HepG2 (cell line): ENCODE results near the gene PRSS38. TPM values are rescaled to one million over a fixed set of nuclear protein-coding genes. Genes with fewer than 3 reads are reported as not detected.
A peak's percentile ranks its signal among the peaks of the same experiment; 100 is the strongest.

Experiments
- ATAC-seq: fragments of 200-7000 bp; cut with Tn5 transposase; 3 replicates; pipeline ENCODE4 v1.9.1; 2020; ENCODE audit warnings: mild to moderate bottlenecking, moderate library complexity
- BruUV-seq: library from RNA; stranded (reverse); fragments of 400-500 nt; replicated peaks from 2 replicates; lab custom pipeline; 2021; lab: Mats Ljungman, UMichigan
- CTCF ChIA-PET: fragments of 300-600 bp; formaldehyde crosslinking; extraction: SDS; loops from one replicate; lab custom pipeline; 2021; ENCODE audit warnings: low total read pairs, inconsistent platforms, low intra/inter-chr PET ratio; lab: Yijun Ruan, JAX
- POLR2A ChIA-PET: fragments of 350-600 bp; sonication (Branson Sonifier 250); formaldehyde crosslinking; loops from one replicate; lab custom pipeline; 2020; ENCODE audit warnings: antibody characterized with exemption, inconsistent platforms; lab: Yijun Ruan, JAX
- DNase-seq: peaks from one replicate; pipeline ENCODE4 v3.0.0-alpha.2; 2015; ENCODE audit warnings: low spot score
- FAIRE-seq: peaks from 3 replicates; lab custom pipeline; 2011; peaks lifted over from hg19 to GRCh38; lab: Jason Lieb, UNC
- H2AFZ ChIP-seq: one replicate; pipeline ENCODE4 v1.6.1; 2011; ENCODE audit warnings: low read length, inconsistent platforms
- H3K27ac ChIP-seq: fragments of 300-600 bp; 3 replicates; pipeline ENCODE4 v1.8.0; 2011; ENCODE audit warnings: mixed run types, mild to moderate bottlenecking, mixed read lengths, low read length, inconsistent platforms; ENCODE audit not compliant: insufficient read depth; ENCODE audit errors: extremely low read length
- H3K27me3 ChIP-seq, 2 experiments: fragments of 200-600 bp in 1 of 2; 2 replicates in 1 of 2; 3 replicates in 1 of 2; pipeline versions ENCODE4 v1.6.0 to v1.8.0; 2011; ENCODE audit warnings: low read length in 2 of 2, mild to moderate bottlenecking in 2 of 2, moderate library complexity in 2 of 2, inconsistent platforms in 1 of 2; ENCODE audit not compliant: insufficient read depth in 2 of 2, control insufficient read depth in 1 of 2
- H3K36me3 ChIP-seq, 2 experiments: fragments of 200-600 bp in 1 of 2; replicated peaks in 1 of 2; 2 replicates in 1 of 2; 3 replicates in 1 of 2; pipeline versions ENCODE4 v1.5.1 to v1.8.0; 2011; ENCODE audit warnings: low read length in 2 of 2, inconsistent platforms in 1 of 2; ENCODE audit not compliant: insufficient read depth in 2 of 2, control insufficient read depth in 1 of 2
- H3K4me1 ChIP-seq: 2 replicates; pipeline ENCODE4 v1.5.1; 2012; ENCODE audit warnings: low read length, inconsistent platforms; ENCODE audit not compliant: insufficient read depth
- H3K4me2 ChIP-seq: 2 replicates; pipeline ENCODE4 v1.6.0; 2011; ENCODE audit warnings: low read depth, low read length, inconsistent platforms
- H3K4me3 ChIP-seq, 3 experiments: fragments of 200-600 bp in 1 of 3; sonication (generic), shearing (Covaris generic) in 1 of 3; replicated peaks in 1 of 3; 2 replicates each; pipeline ENCODE4 v1.5.1; 2011 to 2016; ENCODE audit warnings: low read length in 3 of 3, inconsistent platforms in 2 of 3, low read depth in 2 of 3, mild to moderate bottlenecking in 2 of 3, control low read depth in 1 of 3, mixed read lengths in 1 of 3; ENCODE audit not compliant: insufficient read depth in 1 of 3
- H3K79me2 ChIP-seq: one replicate; pipeline ENCODE4 v1.6.1; 2011; ENCODE audit warnings: low read length, inconsistent platforms; ENCODE audit not compliant: insufficient read depth
- H3K9ac ChIP-seq: 2 replicates; pipeline ENCODE4 v1.6.0; 2011; ENCODE audit warnings: mild to moderate bottlenecking, low read depth, low read length, inconsistent platforms; ENCODE audit not compliant: insufficient read depth
- H3K9me3 ChIP-seq: 2 replicates; pipeline ENCODE4 v1.5.1; 2012; ENCODE audit warnings: mild to moderate bottlenecking, low read length
- H4K20me1 ChIP-seq: 2 replicates; pipeline ENCODE4 v1.6.0; 2011; ENCODE audit warnings: inconsistent platforms, mild to moderate bottlenecking, low read length, moderate library complexity; ENCODE audit not compliant: insufficient read depth
- ELF4 ChIP-seq: sonication (generic); formaldehyde crosslinking; IDR thresholded peaks from 2 replicates; pipeline ENCODE4 v1.5.0; 2020; ENCODE audit warnings: missing genetic modification reagents, mild to moderate bottlenecking, moderate library complexity, borderline replicate concordance
- FOSL2 ChIP-seq: sonication (generic); formaldehyde crosslinking; IDR thresholded peaks from 2 replicates; pipeline ENCODE4 v1.4.0; 2020; ENCODE audit warnings: missing genetic modification reagents
- FOXC1 ChIP-seq: sonication (generic); formaldehyde crosslinking; IDR thresholded peaks from 2 replicates; pipeline ENCODE4 v1.8.0; 2022; ENCODE audit warnings: mild to moderate bottlenecking, missing genetic modification reagents, borderline replicate concordance
- MAFF ChIP-seq: IDR thresholded peaks from 2 replicates; pipeline ENCODE4 v1.6.1; 2011; ENCODE audit warnings: low read depth, low read length, improper control_type of control experiment
- MAFK ChIP-seq, 2 experiments: IDR thresholded peaks in 1 of 2; conservative IDR thresholded peaks in 1 of 2; 2 replicates each; pipeline ENCODE4 v1.6.1; 2011; ENCODE audit warnings: improper control_type of control experiment in 2 of 2, low read length in 2 of 2
- PPARG ChIP-seq: conservative IDR thresholded peaks from 2 replicates; pipeline ENCODE4 v1.6.1; 2016; ENCODE audit warnings: missing biosample characterization, missing genetic modification reagents
- PTBP1 ChIP-seq: fragments of 200-400 bp; formaldehyde crosslinking; IDR thresholded peaks from 2 replicates; pipeline ENCODE4 v1.6.1; 2018; ENCODE audit warnings: low read length, low read depth; ENCODE audit not compliant: poor library complexity, severe bottlenecking
- REL ChIP-seq: sonication (generic); formaldehyde crosslinking; conservative IDR thresholded peaks from 2 replicates; pipeline ENCODE4 v1.8.0; 2022; ENCODE audit warnings: mild to moderate bottlenecking, missing genetic modification reagents, moderate library complexity
- SKI ChIP-seq: fragments of 450-650 bp; IDR thresholded peaks from one replicate; pipeline ENCODE4 v1.6.1; 2018; ENCODE audit warnings: mild to moderate bottlenecking; ENCODE audit not compliant: partially characterized antibody
- SMARCC2 ChIP-seq: fragments of 450-650 bp; IDR thresholded peaks from 2 replicates; pipeline ENCODE4 v1.6.1; 2017; ENCODE audit warnings: antibody characterized with exemption, mild to moderate bottlenecking
- U2AF2 ChIP-seq: fragments of 200-400 bp; formaldehyde crosslinking; IDR thresholded peaks from 2 replicates; pipeline ENCODE4 v1.6.1; 2017; ENCODE audit warnings: low read depth, mild to moderate bottlenecking, low read length
- ZBTB14 ChIP-seq: sonication (generic); formaldehyde crosslinking; IDR thresholded peaks from 2 replicates; pipeline ENCODE4 v1.4.0; 2020; ENCODE audit warnings: missing genetic modification reagents
- ZNF232 ChIP-seq: sonication (generic); formaldehyde crosslinking; IDR thresholded peaks from 2 replicates; pipeline ENCODE4 v1.4.0; 2020; ENCODE audit warnings: missing genetic modification reagents, borderline replicate concordance
- ZNF556 ChIP-seq: sonication (generic); formaldehyde crosslinking; IDR thresholded peaks from 2 replicates; pipeline ENCODE4 v1.4.0; 2020; ENCODE audit warnings: mild to moderate bottlenecking, missing genetic modification reagents, borderline replicate concordance
- ZNF569 ChIP-seq: sonication (generic); formaldehyde crosslinking; IDR thresholded peaks from 2 replicates; pipeline ENCODE4 v1.5.0; 2020; ENCODE audit warnings: mild to moderate bottlenecking, missing genetic modification reagents, moderate library complexity, borderline replicate concordance
- ZNF713 ChIP-seq: sonication (generic); formaldehyde crosslinking; IDR thresholded peaks from 2 replicates; pipeline ENCODE4 v1.4.0; 2020; ENCODE audit warnings: mild to moderate bottlenecking, missing genetic modification reagents
- ZNF766 ChIP-seq: sonication (generic); formaldehyde crosslinking; IDR thresholded peaks from 2 replicates; pipeline ENCODE4 v1.5.0; 2020; ENCODE audit warnings: missing genetic modification reagents, borderline replicate concordance
- ZNF816 ChIP-seq: sonication (generic); formaldehyde crosslinking; IDR thresholded peaks from 2 replicates; pipeline ENCODE4 v1.8.0; 2022; ENCODE audit warnings: missing genetic modification reagents, mild to moderate bottlenecking, borderline replicate concordance
- WGBS: methylation state at CpG from one replicate; pipeline ENCODE4 v1.1.6; 2017; ENCODE audit warnings: low lambda C conversion rate; 5-methylcytosine and 5-hydroxymethylcytosine counted together
- in situ Hi-C: cut with HindIII; loops from 2 replicates; pipeline ENCODE4 v1.10.0; 2017; ENCODE audit warnings: low pct_unique_long_range_greater_than_20kb; ENCODE audit not compliant: extremely low pct_ligation_motif_present
- intact Hi-C: fragments of 100-400 bp; cut with micrococcal nuclease; formaldehyde crosslinking; loops from one replicate; pipeline ENCODE4 v1.10.0; 2022; ENCODE audit not compliant: unreplicated experiment
- polyA plus RNA-seq, 8 experiments: library from polyadenylated mRNA; depleted of rRNA in 3 of 8; stranded (reverse) in 7 of 8; unstranded in 1 of 8; fragments of >200 nt; fragmentation: Illumina TruSeq in 4 of 8; extraction: Trizol in 4 of 8; gene quantifications; 2 replicates each; pipeline versions ENCODE4 v1.2.1 to v1.2.3, GENCODE V29; 2011 to 2016; ENCODE audit warnings: low read depth in 4 of 8, missing spikeins in 1 of 8, mixed read lengths in 1 of 8; ENCODE audit not compliant: insufficient read depth in 1 of 8
- total RNA-seq, 5 experiments: library from RNA; depleted of rRNA; stranded (reverse); fragments of >200 nt; fragmentation: Illumina TruSeq; extraction: Trizol; gene quantifications; 2 replicates each; pipeline ENCODE4 v1.2.3, GENCODE V29; 2016; ENCODE audit warnings: low read depth in 1 of 5
- TF ChIP-seq, protein P1 (sequence below): sonication (generic); formaldehyde crosslinking; IDR thresholded peaks from 2 replicates; pipeline ENCODE4 v1.8.1; 2022; ENCODE audit warnings: mild to moderate bottlenecking, missing genetic modification reagents
- TF ChIP-seq, protein P2 (sequence below): sonication (generic); formaldehyde crosslinking; IDR thresholded peaks from 2 replicates; pipeline ENCODE4 v1.5.0; 2020; ENCODE audit warnings: mild to moderate bottlenecking, missing genetic modification reagents

Gene PRSS38
- total and polyA plus RNA-seq, 2 of the 13 experiments (the other 11 are each of a cell fraction or from before 2014, with no cell fraction given), result not detected

DNA sequence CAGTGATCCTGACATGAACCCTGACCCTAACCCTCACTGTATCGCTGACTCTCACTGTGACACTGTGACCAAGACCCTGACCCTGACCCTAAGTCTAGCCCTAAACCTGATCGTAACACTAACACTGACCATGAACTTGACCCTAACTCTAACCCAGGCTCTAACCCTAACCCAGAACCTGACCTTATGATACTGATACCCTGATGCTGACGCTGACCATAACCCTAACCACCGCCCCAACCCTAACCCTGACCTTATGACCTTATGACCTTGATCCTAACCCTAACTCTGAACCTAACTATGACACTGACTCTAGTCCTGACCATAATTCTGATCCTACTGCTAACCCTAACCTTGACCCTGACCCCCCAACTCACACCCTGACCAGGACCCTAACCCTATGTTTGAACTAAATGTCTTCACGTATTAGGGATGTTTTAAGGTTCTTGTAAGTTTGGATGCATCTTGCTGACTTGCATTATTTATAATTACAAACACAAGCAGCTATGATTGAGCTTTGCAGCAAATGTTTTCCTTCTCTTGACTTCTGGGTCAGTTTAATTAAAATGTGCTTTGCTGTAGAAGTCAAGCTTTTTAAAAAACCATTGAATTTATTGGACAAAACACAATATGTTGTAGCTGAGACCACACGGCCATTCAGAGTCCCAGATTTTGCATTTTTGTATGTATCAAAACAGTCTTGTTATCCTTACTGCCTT lies 23.9 kb upstream of the PRSS38 start:
- intact Hi-C loops (no loop called here), in situ Hi-C loops (no loop called here)
- Histone ChIP-seq H4K20me1 (no peaks in the 10 kb centered on the region), H3K4me1 (peaks cover 22% of the 10 kb centered on the region), H3K27ac (no peak overlapping the region), H3K9ac (no peak overlapping the region), H3K36me3 (no peaks in the 10 kb centered on the region), H3K4me3 (no peak overlapping the region), H3K9me3 (no peaks in the 10 kb centered on the region), H3K27me3 (peaks cover 11 to 51% of the 10 kb centered on the region in 2 experiments; a peak in 4 of 5 replicates), H3K79me2 (no peaks in the 10 kb centered on the region), H3K4me2 (no peak overlapping the region), H2AFZ (no peak overlapping the region)
- POLR2A ChIA-PET, result no interaction called here
- BruUV-seq, result no TSS peak
- WGBS, result 8% methylated on average over 4 of the region's 6 CpGs
- ATAC-seq (no peak), FAIRE-seq (no peak), DNase-seq (no peak)
- CTCF ChIA-PET, result no interaction called here
- TF ChIP-seq MAFF (peak; percentile 63), REL (CRISPR knock-in tag) (no peak), FOSL2 (CRISPR knock-in tag) (no peak), PPARG (CRISPR knock-in tag) (no peak), ZNF556 (CRISPR knock-in tag) (no peak), ELF4 (CRISPR knock-in tag) (no peak), ZNF232 (no peak), ZNF569 (CRISPR knock-in tag) (no peak), FOXC1 (no peak), MAFK (conservative IDR thresholded peaks at IDR 0.05 in 1 of 2, IDR thresholded peaks at IDR 0.05 in 1 of 2; ENCODE audit: low read length in 2 of 2) (peak; percentile 69 to 72), SKI (peak; percentile 34), SMARCC2 (no peak), ZNF713 (CRISPR knock-in tag) (no peak), ZNF816 (CRISPR knock-in tag) (no peak), ZBTB14 (CRISPR knock-in tag) (no peak), ZNF766 (CRISPR knock-in tag) (no peak), U2AF2 (no peak), PTBP1 (no peak)
- TF ChIP-seq, protein P1, sequence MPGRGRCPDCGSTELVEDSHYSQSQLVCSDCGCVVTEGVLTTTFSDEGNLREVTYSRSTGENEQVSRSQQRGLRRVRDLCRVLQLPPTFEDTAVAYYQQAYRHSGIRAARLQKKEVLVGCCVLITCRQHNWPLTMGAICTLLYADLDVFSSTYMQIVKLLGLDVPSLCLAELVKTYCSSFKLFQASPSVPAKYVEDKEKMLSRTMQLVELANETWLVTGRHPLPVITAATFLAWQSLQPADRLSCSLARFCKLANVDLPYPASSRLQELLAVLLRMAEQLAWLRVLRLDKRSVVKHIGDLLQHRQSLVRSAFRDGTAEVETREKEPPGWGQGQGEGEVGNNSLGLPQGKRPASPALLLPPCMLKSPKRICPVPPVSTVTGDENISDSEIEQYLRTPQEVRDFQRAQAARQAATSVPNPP (CRISPR knock-in tag), result no peak
- TF ChIP-seq, protein P2, sequence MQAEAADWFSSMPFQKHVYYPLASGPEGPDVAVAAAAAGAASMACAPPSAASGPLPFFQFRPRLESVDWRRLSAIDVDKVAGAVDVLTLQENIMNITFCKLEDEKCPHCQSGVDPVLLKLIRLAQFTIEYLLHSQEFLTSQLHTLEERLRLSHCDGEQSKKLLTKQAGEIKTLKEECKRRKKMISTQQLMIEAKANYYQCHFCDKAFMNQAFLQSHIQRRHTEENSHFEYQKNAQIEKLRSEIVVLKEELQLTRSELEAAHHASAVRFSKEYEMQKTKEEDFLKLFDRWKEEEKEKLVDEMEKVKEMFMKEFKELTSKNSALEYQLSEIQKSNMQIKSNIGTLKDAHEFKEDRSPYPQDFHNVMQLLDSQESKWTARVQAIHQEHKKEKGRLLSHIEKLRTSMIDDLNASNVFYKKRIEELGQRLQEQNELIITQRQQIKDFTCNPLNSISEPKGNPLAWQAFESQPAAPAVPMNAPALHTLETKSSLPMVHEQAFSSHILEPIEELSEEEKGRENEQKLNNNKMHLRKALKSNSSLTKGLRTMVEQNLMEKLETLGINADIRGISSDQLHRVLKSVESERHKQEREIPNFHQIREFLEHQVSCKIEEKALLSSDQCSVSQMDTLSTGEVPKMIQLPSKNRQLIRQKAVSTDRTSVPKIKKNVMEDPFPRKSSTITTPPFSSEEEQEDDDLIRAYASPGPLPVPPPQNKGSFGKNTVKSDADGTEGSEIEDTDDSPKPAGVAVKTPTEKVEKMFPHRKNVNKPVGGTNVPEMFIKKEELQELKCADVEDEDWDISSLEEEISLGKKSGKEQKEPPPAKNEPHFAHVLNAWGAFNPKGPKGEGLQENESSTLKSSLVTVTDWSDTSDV (CRISPR knock-in tag), result no peak
